ENCODE measurements around the gene ZNF467. TPM values are rescaled to one million over a fixed set of nuclear protein-coding genes. Genes with fewer than 3 reads are reported as not detected.

Gene ZNF467
- total RNA-seq, 1 donor from 2014 or later: 3.4 TPM

DNA sequence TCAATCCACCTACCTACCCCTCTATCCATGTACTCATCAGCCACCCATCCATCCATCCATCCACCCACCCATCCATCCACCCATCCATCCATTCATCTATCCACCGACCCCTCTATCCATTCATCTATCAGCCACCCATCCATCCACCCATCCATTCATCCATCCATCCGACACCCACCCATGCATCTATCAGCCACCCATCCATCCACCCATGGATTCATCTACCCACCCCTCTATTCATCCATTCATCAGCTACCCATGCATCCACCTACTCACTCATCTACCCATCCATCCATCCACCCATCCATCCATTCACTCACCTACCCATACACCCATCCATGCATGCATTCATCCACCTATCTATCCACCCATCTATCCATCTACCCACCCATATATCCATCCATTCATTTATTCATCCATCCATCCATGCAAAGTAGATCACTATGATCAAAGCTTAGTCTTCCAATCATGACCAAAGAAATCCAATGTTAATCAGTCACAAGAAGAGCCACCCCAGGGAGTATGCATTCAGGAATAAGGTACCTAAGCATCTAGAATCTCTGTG lies 27.7 kb upstream of the ZNF467 start:
- Mint-ChIP-seq H3K36me3 (ENCODE audit: unreplicated experiment) (no peaks in the 10 kb centered on the region), H3K27me3 (ENCODE audit: unreplicated experiment) (peaks cover 4% of the 10 kb centered on the region), H3K4me1 (ENCODE audit: unreplicated experiment) (no peaks in the 10 kb centered on the region), H3K4me3 (ENCODE audit: unreplicated experiment) (no peak overlapping the region), H3K27ac (ENCODE audit: unreplicated experiment) (no peak overlapping the region), H3K9me3 (ENCODE audit: unreplicated experiment) (no peaks in the 10 kb centered on the region)
- TF ChIP-seq, protein P1, sequence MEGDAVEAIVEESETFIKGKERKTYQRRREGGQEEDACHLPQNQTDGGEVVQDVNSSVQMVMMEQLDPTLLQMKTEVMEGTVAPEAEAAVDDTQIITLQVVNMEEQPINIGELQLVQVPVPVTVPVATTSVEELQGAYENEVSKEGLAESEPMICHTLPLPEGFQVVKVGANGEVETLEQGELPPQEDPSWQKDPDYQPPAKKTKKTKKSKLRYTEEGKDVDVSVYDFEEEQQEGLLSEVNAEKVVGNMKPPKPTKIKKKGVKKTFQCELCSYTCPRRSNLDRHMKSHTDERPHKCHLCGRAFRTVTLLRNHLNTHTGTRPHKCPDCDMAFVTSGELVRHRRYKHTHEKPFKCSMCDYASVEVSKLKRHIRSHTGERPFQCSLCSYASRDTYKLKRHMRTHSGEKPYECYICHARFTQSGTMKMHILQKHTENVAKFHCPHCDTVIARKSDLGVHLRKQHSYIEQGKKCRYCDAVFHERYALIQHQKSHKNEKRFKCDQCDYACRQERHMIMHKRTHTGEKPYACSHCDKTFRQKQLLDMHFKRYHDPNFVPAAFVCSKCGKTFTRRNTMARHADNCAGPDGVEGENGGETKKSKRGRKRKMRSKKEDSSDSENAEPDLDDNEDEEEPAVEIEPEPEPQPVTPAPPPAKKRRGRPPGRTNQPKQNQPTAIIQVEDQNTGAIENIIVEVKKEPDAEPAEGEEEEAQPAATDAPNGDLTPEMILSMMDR (IDR thresholded peaks at IDR 0.05): no peak
- no peak for DNase-seq (ENCODE audit: extremely low spot score, unreplicated experiment)

DNA sequence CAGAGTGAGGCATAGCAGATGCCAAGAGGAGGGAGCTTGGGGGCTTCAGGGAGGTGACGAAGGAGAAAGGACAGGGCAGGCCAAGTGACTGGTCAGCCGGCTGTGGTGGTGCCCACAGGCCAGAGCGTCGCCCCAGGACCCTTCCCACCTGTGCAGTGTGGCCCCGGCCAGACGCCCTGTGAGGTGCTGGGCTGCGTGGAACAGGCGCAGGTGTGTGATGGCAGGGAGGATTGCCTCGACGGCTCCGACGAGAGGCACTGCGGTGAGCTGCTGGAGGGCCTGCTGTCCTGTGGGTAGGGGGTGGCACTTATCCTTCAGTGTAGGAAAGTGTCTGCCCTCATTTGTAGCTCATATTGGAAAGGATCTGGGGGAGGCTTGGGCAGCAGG lies 26.8 kb upstream of the ZNF467 start:
- DNase-seq (ENCODE audit: extremely low spot score, unreplicated experiment): no peak
- peaks cover 3% of the 10 kb centered on the region for H3K27me3 Mint-ChIP-seq (ENCODE audit: unreplicated experiment)
- no peaks in the 10 kb centered on the region for H3K4me1 Mint-ChIP-seq (ENCODE audit: unreplicated experiment)
- no peak overlapping the region for H3K27ac Mint-ChIP-seq (ENCODE audit: unreplicated experiment)
- H3K36me3 Mint-ChIP-seq (ENCODE audit: unreplicated experiment): no peaks in the 10 kb centered on the region
- no peak overlapping the region for H3K4me3 Mint-ChIP-seq (ENCODE audit: unreplicated experiment)
- H3K9me3 Mint-ChIP-seq (ENCODE audit: unreplicated experiment): no peaks in the 10 kb centered on the region
- TF ChIP-seq, protein P1 (IDR thresholded peaks at IDR 0.05): no peak

DNA sequence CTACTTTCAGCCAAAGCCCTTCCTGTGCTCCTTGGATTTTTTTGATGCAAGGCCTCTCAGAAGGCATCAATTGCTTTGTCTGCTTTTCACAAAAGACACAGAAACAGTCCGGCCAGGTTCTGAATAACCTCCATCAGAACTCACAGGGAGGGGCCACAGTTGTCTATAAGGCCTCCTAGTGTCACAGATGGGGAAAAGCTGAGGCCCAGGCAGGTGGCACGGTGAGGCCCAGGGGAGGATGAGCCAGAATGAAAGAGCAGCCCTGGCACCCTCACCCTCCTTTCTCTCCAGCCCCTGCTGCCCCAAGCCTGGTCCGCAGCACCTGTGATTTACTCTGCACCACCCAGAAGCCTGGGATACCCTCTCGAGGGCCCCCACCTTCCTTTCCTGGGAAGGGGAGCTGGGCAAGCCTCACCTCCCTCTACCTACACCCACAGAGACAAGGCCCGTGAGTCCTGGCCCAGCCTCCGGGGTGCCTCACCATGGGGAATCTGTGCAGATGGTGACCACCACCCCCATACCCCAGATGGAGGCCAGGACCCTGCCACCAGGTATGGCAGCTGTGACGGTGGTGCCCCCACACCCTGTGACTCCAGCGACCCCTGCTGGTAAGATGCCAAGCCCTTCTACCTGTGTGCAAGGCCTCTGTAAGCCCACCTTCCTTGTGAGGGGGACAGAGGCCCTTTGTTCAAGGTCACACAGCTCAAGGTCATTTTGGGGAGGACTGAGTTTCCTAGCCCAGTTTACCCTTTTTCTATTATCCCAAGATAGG lies 26.2 kb upstream of the ZNF467 start:
- Mint-ChIP-seq H3K27me3 (ENCODE audit: unreplicated experiment) (peaks cover 3% of the 10 kb centered on the region), H3K27ac (ENCODE audit: unreplicated experiment) (no peak overlapping the region), H3K9me3 (ENCODE audit: unreplicated experiment) (no peaks in the 10 kb centered on the region), H3K4me1 (ENCODE audit: unreplicated experiment) (no peaks in the 10 kb centered on the region), H3K36me3 (ENCODE audit: unreplicated experiment) (no peaks in the 10 kb centered on the region), H3K4me3 (ENCODE audit: unreplicated experiment) (no peak overlapping the region)
- TF ChIP-seq, protein P1 (IDR thresholded peaks at IDR 0.05): peak; percentile 31
- no peak for DNase-seq (ENCODE audit: extremely low spot score, unreplicated experiment)

DNA sequence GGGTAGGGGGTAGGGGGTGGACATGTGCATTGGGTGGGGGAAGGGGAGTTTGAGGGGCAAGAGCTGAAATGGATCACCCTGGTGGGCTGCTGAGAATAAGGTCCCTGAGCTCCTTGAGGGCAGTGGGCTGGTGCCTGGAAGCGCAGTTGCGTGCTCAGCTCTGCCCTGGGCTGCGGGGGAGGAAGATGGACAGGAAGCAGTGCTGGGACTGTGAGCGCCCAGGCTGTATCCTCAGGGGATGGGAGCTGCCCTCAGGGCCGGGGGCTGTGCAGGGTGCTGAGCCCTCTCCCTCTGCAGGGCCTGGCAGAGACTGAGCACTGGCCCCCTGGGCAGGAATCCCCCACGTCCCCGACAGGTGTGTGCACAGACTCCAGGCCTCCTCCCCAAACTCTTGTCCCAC lies 24.4 kb upstream of the ZNF467 start:
- Mint-ChIP-seq H3K27me3 (ENCODE audit: unreplicated experiment) (peaks cover 8% of the 10 kb centered on the region), H3K27ac (ENCODE audit: unreplicated experiment) (no peak overlapping the region), H3K4me3 (ENCODE audit: unreplicated experiment) (no peak overlapping the region), H3K4me1 (ENCODE audit: unreplicated experiment) (no peaks in the 10 kb centered on the region), H3K9me3 (ENCODE audit: unreplicated experiment) (no peaks in the 10 kb centered on the region), H3K36me3 (ENCODE audit: unreplicated experiment) (no peaks in the 10 kb centered on the region)
- TF ChIP-seq, protein P1 (IDR thresholded peaks at IDR 0.05): no peak
- no peak for DNase-seq (ENCODE audit: extremely low spot score, unreplicated experiment)

DNA sequence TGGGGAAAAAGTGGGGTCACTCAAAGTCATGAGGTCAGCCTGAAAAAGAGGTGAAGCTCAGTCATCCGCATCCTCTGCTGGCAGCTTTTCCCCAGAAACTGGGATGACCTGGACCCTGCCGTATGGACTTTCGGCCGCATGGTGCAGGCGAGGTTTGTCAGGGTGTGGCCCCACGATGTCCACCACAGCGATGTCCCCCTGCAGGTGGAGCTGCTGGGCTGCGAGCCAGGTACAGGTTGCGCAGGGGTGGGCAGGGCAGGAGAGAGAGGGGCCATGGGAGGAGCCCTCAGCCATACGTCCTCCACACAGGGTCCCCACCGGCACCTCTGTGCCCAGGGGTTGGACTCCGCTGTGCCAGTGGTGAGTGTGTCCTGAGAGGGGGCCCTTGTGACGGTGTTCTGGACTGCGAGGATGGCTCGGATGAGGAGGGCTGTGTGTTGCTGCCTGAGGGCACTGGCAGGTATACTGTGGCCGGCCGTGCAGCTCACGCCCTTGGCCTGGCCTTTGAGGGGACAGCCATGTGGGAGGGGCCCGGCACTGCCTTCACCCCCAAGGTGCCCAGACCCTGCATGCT lies 23.0 kb upstream of the ZNF467 start:
- no peaks in the 10 kb centered on the region for H3K36me3 Mint-ChIP-seq (ENCODE audit: unreplicated experiment)
- TF ChIP-seq, protein P1 (IDR thresholded peaks at IDR 0.05): no peak
- no peaks in the 10 kb centered on the region for H3K4me1 Mint-ChIP-seq (ENCODE audit: unreplicated experiment)
- peaks cover 8% of the 10 kb centered on the region for H3K27me3 Mint-ChIP-seq (ENCODE audit: unreplicated experiment)
- DNase-seq (ENCODE audit: extremely low spot score, unreplicated experiment): no peak
- H3K4me3 Mint-ChIP-seq (ENCODE audit: unreplicated experiment): no peak overlapping the region
- H3K27ac Mint-ChIP-seq (ENCODE audit: unreplicated experiment): no peak overlapping the region
- H3K9me3 Mint-ChIP-seq (ENCODE audit: unreplicated experiment): no peaks in the 10 kb centered on the region
